Measurements from ENCODE around the gene LAPTM5.

DNA sequence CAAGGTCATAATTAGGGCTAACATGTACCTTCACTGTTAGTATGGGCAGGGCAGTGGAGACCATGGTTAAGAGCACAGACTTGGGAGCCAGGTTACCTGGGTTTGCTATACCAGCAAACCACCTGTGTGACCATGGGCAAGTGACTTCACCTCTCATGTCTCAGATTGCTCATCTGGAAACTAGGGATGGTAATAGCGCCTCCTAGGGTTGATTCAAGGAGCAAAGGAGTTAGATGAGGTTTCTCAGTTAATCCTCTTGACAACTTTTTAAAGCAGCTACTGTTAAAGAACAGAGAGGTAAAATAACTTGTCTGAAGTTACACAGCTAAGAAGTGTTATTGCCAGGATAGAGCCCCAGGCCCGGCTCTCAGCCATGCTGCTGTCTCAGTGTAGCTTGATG, 33.4 kb downstream of the LAPTM5 start:
- TF ChIP-seq, protein P1, sequence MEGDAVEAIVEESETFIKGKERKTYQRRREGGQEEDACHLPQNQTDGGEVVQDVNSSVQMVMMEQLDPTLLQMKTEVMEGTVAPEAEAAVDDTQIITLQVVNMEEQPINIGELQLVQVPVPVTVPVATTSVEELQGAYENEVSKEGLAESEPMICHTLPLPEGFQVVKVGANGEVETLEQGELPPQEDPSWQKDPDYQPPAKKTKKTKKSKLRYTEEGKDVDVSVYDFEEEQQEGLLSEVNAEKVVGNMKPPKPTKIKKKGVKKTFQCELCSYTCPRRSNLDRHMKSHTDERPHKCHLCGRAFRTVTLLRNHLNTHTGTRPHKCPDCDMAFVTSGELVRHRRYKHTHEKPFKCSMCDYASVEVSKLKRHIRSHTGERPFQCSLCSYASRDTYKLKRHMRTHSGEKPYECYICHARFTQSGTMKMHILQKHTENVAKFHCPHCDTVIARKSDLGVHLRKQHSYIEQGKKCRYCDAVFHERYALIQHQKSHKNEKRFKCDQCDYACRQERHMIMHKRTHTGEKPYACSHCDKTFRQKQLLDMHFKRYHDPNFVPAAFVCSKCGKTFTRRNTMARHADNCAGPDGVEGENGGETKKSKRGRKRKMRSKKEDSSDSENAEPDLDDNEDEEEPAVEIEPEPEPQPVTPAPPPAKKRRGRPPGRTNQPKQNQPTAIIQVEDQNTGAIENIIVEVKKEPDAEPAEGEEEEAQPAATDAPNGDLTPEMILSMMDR (IDR thresholded peaks at IDR 0.05): no peak
- TF ChIP-seq POLR2A (IDR thresholded peaks at IDR 0.05): no peak
- no peak for TF ChIP-seq POLR2AphosphoS5 (IDR thresholded peaks at IDR 0.05)
- TF ChIP-seq EP300 (IDR thresholded peaks at IDR 0.05): no peak

All from gastroesophageal sphincter (tissue), 3 donors.